Ureter (tissue), 1 donor: ENCODE data around the gene PSTPIP1. TPM values are rescaled to one million over a fixed set of nuclear protein-coding genes. Genes with fewer than 3 reads are reported as not detected.

Experiments used
- DNase-seq: peaks from one replicate; pipeline ENCODE4 v3.0.0-alpha.2; 2020; ENCODE audit warnings: low spot score
- total RNA-seq: library from RNA; stranded (reverse); gene quantifications from one replicate; pipeline ENCODE4 v1.2.4, GENCODE V29; 2023
- donor health status: DM: yes; HTN: yes; CAD: no.

PSTPIP1 gene
- total RNA-seq, 1 donor from 2014 or later: 12.3 TPM

DNA sequence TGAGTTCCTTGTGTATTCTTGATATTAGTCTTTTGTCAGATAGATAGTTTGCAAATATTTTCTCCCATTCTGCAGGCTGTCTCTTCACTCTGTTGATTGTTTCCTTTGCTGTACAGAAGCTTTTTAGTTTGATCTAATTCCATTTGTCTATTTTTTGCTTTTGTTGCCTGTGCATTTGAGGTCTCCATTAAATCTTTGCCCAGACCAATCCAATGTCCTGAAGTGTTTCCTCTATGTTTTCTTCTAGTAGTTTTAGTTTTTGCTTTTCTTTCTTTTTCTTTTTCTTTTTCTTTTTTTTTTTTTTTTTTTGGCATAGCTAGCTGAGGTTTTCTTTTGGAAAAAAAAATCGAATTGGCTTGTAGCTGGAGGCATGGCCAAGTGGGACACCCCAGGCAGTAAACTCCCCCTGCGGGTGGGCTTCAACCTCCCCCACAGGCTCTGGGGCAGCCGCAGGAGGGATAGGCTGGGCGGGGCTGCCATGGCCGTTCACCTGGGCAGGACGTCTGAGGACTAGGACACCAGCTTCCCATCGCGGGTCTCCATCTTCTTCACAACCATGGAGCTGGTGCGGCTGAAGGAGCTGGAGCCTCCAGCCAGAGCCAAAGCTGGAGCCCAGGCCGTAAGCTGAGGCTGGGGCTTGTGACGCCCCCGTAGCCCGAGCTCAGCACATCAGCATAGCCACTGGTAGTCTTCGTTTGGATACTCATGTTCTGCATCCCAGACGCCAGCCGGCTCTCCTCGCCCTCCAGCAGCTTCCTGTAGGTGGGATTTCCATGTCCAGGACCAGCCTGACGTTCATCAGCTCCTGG is 16.2 kb upstream of the PSTPIP1 start:
- no peak for DNase-seq

DNA sequence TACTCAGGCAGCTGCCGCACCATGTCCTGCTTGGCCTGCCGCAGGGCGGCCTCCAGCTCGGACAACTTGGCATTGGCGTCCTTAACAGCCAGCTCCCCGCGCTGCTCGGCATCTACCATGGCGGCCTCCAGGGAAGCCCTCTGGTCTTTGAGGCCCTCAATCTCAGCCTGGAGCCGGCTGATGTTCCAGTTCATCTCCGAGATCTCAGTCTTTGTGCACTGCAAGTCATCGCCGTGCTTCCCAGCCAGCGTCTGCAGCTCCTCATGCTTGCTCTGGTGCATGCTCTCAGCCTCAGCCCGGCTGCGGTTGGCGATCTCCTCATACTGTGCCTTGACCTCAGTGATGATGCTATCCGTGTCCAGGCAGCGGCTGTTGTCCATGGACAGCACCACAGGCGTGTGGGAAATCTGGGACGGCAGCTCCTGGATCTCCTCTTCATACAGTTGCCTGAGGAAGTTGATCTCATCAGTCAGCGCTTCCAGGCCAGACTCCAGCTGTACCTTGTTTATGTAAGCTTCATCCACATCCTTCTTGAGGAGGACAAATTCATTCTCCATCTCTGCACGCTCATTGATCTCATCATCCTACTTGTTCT is 15.5 kb upstream of the PSTPIP1 start:
- DNase-seq: no peak

DNA sequence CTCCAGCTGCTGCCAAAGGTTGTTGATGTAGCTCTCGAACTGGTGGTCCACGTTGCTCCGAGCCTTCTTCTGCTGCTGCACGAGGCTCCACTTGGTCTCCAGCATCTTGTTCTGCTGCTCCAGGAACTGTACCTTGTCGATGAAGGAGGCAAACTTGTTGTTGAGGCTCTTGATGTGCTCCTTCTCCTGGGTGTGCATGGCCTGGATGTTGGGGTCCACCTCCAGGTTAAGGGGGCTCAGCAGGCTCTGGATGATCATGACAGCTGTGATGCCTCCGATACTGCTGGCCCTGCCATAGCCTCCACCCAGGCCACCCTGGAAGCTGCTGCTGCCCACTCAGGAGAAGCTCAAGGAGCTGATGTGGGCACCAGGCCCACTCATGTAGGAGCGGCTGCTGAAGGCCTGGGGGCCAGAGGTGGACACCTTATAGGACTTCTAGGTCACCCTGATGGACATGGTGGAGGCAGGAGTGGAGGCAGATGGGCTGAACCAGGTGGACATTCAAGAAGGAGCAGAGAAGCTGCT is 14.9 kb upstream of the PSTPIP1 start:
- no peak for DNase-seq

DNA sequence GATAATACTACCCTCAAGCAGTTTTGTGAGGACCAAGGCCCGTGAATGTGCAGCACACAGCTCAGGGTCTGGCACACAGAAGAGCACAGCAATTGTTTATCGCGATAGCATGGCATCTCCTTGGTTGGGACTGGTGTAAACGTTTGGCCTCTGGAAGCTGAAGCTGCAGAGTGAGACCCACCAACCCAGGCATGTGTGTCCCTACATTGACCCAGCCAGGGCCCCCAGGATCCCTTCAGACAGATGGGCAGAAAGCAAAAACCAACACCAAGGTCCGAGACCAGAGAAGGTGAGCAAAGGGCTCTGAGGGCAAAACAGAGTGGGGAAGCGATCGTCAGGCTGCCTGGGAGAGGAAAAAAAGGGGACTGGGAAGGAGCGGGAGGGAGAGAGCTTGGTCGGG is 12.6 kb upstream of the PSTPIP1 start:
- no peak for DNase-seq

DNA sequence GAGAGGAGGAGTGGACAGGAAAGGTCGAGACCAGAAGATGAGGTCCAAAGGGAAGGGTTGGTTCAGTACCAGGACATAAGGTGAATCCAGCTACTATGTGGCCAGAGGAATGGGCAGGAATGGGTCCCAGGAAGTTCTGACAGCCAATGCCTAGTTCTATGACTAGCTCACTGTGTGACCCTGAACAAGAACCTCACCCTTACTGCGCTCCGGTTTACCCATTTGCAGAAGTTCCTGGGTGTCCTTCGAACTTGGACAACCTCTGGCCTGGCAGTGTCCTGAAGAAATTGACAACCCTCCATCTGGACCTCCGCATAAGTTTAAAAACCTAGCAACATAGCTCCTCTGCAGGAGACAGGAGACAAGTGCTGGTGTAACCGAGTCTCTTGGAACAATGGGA is 12.2 kb upstream of the PSTPIP1 start:
- no peak for DNase-seq

DNA sequence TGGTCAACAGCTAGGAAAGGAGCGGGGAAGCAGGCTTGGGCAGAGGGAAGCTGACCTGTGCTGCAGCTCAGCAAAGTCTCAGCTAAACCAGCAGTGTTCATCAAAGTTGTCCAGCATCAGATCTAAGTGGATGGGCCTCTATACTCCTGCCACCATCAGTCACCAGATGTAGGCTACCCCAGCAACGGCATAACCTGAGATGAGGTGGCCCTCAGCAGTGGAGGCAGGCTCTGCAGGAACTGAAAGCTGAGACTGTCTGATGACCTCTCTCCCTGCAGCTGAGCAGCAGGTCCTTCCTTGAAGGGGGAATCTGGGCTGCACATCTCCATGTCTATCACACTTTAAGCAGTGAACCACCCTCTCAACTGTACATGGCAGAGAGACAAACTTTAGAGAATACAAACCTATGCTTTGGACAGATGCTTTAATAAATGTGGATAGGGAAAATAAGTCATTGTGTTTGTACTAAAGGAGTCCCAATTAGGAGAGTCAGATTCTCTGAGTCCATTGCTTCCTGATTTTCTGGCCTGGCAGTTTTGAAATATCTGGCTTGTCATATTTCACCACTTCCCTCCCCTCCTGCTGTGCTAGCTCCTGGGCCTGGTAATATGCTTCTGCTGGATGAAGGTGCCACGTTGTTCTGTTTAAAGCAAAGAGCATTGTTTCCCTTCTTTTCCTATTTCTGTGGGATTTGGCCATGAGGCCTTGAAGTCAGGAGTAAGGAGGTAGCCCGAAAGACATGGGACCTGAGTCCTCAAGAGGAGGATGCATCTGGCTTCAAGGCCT is 11.1 kb upstream of the PSTPIP1 start:
- no peak for DNase-seq

DNA sequence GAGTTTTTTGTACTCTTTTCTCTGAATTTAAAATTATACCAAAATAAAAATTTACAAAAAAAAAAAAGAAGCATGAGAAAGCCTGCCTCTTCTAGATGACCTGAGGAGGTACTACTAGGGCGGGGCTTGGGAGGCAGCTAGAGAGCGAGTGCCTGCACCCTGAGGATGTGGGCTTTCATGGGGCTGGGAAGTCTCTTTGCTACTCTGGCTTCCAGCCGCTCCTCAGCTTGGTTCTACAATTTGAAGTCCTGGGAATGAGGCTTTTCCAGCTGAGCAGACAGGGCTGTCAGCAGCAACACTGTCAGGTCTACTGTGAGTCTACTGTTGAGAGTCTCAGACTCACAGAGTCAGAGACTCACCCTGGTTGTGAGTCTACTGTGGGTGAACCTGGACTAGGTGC is 8.2 kb upstream of the PSTPIP1 start:
- DNase-seq: no peak

DNA sequence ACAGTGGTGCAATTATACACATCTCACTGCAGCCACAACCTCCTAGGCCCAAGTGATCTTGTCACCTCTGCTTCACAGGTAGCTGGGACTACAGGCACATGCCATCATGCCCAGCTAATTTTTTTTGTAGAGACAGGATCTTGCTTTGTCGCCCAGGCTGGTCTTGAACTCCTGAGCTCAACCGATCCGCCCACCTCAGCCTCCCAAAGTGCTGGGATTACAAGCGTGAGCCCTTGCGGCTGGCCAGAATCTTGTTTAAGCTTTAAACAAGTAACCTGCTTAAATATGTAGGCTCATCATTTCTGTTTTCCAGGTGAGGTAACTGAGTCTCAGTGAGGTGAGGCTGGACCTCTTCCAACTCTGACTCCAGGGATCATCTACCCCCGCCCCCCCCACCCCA is 7.7 kb upstream of the PSTPIP1 start:
- DNase-seq: no peak

DNA sequence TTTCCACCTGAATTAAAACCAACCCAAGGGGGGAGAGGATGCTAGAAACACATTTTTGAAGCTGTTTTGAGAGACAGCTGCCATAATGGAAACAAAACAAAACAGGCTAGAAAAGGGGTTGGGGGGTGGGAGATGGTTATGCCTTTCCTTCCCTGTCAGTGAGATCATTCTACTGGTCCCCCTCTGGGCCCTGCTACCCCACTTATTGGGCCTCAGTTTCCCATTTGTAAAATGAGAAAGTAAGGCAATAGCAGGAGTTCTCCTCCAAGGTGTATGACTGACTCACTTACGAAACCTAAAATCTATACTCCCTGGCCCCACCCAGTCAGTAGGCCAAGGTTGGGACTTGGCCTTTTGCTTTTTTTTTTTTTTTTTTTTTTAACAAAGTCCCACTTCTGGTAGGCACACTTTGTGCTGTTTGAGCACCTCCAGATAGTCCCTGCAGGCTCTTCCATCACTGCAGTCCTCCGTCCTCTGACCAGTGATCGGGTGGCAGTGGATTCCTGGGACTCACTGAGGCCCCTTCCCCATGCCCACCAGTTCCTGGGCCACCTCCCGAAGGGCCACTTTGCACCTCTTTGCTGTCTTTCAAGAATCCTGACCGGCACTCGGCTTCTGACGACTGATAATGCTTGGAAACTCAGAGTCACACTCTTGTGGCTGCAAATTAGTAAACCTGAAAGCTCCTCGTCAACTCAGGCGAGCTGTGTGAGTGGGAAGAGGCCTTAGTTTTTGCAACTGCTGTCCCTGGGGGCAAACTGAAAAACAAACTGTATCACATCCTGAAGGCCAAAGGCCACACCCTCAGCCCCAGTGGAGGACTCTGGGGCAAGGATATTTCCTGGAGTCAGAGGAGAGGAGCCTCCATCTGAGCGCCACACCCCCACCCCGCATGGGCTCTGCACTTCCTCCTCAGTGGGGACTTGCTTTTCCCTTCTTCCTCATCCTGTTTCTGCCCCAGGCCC is 6.7 kb upstream of the PSTPIP1 start:
- no peak for DNase-seq

DNA sequence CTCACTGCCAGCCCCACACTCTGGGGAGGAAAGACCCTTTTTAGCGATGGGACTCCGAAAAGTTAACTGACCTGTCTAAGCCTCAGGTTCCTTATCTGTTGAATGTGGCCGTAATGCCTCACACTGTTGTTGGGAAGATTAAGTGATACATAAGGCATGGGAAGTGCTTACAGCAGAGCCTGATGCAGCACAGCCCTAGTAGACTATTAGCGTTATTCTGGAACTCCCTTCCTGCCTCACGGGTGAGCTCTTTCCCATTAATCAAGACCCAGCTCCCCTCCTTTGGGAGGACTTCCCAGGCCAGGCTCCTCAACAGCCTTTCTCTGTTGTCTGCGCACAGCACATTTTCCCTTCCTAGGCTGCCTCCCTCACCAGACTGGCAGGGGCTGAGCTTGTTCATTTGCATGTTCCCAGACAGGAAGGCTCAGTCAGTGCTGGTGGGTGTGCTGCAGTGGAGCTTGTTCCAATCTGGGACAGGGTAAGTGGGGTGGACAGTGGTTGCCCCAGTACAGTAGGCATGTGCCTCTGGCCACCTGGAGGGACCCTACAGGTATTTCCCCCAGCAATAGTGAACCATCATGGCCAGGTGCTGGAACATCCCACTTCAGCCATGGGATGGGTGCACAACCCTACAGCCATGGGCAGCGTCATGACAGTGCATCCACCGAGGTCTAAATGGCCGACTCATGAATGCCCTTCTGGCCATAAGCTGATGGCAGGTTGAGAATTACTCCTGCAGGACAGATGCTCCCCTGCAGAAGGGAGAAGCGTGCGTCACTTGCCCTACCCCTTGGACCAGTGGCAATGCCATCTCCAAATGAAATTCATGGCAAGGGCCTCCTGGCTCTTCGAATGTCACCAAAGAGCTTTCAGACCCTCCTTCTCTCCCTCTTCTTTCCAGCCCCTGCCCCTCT is 5.8 kb upstream of the PSTPIP1 start:
- no peak for DNase-seq

DNA sequence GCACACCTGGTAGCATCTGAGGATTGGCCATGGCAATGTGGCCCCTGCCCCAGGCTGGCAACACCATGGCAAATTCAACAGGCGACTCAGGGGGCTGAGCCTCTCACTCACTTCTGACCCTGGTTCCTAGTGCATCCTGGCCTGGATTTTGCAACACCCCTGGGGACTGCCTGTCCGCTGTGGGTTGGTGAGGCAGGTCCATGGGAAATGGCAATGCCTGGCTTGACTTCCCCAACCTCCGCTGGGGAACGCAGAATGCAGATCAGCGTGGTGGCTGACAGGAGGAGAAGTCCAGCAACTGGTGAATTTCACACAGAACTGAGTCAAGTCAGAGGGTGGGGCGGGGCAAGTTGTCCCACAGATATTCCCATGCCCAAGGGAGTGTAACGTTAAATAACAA is 3.9 kb upstream of the PSTPIP1 start:
- DNase-seq: no peak

DNA sequence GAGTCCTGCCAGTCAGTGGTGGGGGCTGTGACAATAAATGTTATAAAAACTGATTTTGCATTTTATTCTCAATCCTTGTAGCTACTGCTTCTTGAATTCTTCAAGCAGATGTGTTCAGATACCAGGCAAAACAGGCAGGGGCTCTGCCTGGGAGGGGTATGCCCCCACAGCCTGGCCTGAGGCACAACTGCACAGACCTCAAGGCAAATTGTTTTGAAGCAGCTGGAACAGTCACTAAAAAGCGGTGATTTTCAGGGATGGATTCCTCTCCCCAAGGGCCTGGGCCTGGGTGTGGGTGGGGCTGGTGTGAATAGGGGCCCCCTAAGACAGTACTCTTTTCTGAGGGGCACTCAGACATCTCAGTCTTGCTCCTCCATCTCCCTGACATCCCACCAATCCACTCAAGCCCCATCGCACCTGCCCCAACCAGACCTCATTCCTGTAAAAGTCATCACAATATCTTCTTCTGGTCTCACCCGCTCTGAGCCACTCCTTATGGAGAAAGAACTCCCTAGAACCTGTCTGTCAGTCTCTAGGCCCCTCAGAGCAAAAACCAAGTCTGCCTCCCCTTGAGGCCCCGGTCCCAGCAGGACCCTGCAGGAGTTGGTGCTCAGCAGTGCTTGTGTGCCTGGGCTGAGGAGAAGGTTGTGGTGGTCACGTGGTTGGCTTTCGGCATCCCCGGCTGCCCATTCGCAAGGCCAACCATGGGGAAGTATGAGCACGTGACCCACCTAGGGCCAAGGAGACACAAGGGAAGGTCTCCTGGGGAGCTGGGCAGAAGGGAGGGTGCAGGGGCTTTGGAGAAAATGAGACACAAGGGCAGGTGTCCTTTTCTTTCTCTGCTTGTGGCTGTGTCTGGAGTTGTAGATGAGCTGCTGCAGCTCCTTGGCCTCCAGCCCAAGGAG is 2.9 kb upstream of the PSTPIP1 start:
- DNase-seq: no peak

DNA sequence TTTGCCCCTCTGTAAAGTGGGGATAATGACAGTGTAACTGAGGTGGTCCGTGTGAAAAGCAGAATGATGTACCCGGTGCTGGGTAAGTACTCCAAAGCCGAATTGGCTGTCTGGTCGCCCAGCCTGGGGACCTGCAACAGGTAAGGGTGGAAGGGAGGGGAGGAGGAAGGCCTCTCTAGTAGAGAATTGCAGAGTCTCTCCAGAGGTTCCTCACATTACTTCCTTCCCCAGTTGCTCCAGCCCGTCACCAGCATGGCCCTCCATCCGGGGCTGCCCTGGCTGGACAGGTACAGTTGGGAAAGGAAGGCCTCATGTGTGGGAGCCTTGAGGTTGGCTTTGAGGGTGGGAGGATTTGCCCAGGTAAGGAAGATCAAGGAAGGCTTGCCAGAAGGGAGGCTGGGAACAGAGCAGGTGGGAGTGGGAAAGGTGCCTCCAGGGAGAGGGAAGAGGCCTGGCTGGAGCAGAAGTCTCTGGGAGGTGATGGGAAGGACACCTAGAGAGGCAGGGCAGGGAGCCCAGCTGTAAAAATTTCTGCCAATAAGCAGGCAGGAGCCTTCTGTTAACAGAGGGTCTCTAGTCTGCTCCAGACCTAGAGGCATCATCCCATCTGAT is 1.7 kb upstream of the PSTPIP1 start:
- no peak for DNase-seq

DNA sequence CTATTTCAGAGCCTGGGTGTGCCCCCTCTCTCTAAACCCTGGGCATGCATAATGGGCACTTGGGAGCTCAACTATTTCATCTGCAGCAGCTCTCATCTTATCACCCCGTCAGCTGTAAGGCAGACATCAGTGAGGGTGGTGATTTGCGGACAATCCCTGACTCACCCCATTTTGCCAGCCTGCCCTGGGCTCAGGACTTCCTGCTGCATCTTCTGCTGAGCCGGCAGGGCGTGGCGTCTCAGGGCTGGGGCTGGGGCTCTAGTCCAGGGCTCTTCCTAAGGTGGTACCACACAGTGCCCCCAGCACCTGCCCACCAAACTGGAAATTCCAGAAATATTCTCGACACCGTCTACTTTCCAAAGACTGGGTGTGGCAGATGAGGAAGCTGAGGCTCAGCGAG is 925 bp upstream of the PSTPIP1 start:
- no peak for DNase-seq

DNA sequence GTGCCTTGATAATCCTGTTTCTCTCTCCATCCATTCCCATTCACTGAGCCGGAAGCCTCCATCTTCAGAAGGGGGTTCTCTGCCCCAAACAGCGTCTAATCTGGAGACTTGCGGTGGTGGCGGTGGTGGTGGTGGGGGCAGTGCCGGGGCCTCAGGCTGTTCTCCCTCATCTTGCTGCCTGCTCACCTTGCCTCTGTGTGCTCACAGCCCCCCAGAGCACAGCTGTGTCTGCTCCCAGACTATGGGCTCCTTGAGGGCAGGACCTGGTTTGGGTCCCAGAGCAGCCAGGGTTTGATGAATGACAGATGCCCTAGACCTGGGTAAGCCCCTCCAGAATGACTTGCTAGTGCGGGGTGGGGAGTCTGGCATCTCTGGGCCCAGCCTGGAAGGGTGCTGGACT is 430 bp upstream of the PSTPIP1 start:
- DNase-seq: no peak

DNA sequence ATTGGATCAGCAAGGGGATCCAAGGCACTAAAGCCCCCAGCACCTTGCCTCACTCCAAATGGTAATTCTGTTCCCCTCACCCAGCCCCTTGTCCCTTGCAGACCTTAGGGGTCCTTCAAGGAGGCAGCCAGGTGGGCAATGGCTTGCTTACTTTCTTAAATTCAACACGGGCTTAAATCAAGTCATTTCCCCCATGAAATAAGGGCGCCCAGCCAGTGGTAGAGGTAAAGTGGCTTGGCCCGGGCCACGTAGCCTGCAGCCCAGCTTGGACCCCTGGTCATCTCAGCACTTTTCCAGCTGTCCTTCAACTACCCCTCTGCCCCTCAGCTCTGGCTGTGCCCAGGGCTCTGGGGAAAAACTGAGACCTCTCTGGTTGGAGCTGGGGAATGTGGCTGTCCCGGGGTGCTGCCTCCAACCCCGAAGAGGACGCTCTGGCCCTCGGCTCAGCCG is 1.2 kb downstream of the PSTPIP1 start:
- no peak for DNase-seq

DNA sequence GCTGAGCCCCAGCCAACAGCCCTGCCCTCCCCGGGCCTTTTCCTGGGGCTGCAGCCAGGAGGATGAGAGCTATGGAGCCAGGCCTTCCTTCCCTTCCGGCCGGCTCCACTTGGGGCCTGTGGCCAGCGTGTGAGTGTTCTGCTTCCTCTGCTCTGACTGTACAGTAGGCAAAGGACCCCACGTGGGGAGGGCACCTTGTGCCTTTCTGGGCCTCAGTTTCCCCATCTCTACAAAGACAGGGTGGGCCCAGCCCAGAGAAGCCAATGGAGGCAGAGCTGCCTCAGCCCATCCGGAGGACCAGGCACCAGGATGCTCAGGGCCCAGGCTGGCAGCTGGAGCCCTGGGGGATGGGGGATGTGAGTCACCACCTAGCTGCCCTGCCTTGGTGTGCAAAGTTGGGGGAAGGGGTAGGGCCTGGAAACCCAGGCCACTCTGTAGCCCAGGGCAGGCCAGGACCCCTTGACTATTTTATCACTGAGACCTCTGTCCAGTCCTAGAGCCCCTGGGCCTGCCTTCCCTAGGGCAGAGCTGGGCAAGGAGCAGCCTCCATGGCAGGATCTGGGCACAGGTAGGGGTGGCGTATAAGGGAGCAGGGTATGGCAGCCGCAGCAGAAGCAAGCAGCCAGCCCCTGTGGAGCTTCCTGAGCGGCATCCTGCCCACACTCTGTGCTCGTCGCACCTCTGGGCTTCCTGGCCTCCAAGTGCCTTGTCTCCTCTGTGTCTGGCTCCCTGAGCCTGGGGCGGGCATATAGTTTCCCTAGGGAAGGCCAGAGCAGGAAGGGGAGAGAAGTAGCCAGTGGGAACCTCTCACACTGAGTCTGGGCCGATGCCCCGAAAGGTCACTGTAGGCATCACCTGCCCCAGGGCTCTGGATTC is 1.8 kb downstream of the PSTPIP1 start:
- no peak for DNase-seq
